GM18951 (cell line): ENCODE data around the gene KSR2.
"Not testable (repeated sequence)": the region's sequence is repeated elsewhere in the genome, so short reads cannot be mapped to it uniquely, and the experiment has no call there.

ENCODE experiments used
- POLR2A ChIP-seq: IDR thresholded peaks from 4 replicates; pipeline ENCODE4 v1.6.1; 2011; ENCODE audit warnings: mild to moderate bottlenecking; ENCODE audit not compliant: insufficient read length, insufficient read depth; ENCODE audit errors: extremely low read depth
- in situ Hi-C: fragments of 300-500 bp; cut with MboI; formaldehyde crosslinking; loops from one replicate; pipeline ENCODE4 v1.12.0; 2022; ENCODE audit warnings: low sequenced_read_pairs, mixed read lengths, inconsistent platforms; ENCODE audit not compliant: unreplicated experiment

KSR2 gene

DNA sequence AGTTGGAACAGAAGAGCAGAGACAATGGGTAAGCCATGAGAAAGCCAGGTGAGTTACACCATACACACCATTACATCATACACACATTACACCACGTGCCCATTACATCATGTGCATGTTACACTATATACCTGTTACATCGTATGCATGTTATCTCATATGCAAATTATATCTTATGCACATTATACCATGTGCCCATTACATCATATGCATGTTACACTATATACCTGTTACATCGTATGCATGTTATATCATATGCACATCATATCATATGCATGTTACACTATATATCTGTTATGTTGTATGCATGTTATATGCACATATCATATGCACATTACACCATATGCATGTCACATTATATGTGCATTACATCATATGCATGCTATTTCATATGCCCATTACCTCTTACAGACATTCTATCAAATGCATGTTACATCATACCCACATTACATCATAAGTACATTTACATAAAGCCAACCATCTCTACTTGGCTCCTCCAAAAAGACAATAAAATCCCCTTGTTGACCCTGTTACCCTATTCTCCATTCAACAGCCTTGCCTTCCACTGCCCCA is 207.2 kb downstream of the KSR2 start:
- TF ChIP-seq POLR2A: no peak
- in situ Hi-C loops: no loop called here

DNA sequence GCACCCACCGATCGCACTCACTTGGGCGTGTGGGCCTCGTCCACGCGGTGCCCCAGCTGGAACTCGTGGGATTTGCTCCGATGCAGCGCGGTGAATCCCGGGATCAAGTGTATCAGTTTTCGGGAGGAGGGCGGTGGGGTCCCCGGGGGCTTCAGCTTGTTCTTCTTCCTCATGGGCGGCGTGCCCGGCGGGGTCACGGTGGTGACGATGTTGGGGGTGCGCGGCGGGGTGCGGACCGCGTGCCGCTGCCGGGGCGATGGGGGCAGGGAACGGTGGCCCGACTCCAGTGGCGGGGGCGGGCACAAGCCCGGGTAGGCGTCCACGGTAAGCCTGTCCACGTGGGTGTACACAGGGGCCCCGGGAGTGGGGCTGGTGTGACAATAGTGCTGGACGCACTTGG is 207.8 kb downstream of the KSR2 start:
- in situ Hi-C loops: no loop called here
- TF ChIP-seq POLR2A: no peak

DNA sequence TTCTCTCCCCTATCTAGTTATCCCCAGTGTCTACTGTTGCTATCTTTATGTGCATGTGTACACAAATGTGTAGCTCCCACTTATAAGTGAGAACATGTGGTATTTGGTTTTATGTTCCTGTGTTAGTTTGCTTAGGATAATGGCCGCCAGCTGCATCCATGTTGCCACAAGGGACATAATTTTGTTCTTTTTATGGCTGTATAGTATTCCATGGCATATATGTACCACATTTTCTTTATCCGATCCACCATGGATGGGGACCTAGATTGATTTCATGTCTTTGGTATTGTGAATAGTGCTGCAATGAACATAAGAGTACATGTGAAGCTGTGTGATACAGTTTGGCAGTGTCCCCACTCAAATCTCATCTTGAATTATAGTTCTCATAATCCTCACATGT is 218.1 kb downstream of the KSR2 start:
- in situ Hi-C loops: no loop called here
- TF ChIP-seq POLR2A: no peak

DNA sequence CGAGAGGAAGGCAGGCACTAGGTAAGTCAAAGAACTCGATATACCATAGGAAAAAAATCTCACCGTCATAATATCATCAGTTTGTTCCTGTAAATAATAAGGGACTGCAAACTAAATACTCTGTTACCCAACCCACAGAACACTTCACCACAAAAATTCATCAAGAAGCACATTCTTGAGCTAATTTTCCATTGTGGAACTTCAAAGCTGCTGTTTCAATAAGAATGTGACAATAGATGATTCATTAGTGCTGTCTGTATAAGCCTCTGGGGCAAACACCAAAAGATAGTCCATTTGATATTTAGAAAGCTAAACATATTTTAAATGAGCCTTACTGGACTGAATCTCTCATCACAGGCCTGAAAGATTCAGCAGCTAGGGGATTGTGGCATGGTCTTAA is 219.4 kb downstream of the KSR2 start:
- TF ChIP-seq POLR2A: no peak
- in situ Hi-C loops: no loop called here

GRCh38 chr12:117746358-117746757 is 222.4 kb downstream of the KSR2 start:
- in situ Hi-C loops: not testable (repeated sequence)

DNA sequence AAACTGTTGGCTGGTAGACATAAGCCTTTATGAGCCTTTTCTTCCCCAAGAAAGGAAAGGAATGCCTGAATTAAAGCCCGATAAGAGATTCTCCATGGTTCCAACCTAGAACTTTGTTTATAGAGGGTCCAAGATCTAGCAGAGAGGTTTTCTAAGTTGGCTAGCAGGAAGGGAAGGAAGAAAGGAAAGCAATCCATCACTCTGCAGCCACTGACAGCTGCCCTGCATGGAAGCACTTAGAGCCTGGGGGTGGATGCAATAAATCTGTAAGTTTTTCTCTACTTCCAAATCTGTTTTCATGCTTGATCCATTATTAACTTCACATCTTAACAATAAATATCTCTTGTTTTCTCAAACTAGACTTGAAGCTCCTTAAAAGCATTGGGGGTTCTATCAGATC is 224.4 kb downstream of the KSR2 start:
- in situ Hi-C loops: no loop called here
- no peak for TF ChIP-seq POLR2A

- in situ Hi-C loops: no loop called here
Observed at GRCh38 chr12:117743761-117744160, 225.0 kb downstream of the KSR2 start.

GRCh38 chr12:117742721-117743120 is 226.1 kb downstream of the KSR2 start:
- in situ Hi-C loops: no loop called here
- TF ChIP-seq POLR2A: no peak

More at GRCh38 chr12:117743761-117744160, 225.0 kb downstream of the KSR2 start:
- no peak for TF ChIP-seq POLR2A

DNA sequence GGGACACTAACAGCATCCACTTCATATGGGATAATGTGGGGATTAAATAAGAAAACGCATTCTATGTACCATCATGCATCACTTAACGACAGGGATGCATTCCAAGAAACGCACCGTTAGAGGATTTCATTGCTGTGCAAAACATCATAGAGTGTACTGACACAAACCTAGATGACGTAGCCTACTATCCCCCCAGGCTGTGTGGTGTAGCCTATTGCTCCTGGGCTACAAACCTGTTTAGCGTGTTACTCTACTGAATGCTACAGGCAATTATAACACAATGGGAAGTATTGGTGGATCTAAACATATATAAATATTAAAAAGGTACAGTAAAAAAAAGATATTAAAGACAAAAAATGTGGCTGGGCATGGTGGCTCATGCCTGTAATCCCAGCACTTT is 230.6 kb downstream of the KSR2 start:
- no peak for TF ChIP-seq POLR2A
- in situ Hi-C loops: no loop called here

DNA sequence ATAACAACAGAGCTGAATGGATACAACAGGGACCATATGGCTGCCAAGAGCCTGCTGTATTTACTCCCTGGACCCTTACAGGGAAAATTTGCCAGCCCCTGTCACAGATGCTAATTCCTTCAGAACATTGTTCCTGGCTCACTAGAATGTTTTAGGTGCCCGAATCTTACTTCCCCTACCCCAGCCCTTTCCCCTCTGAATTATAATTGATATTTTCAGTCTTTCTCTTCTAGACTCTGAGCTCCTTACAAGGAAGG is 235.3 kb downstream of the KSR2 start:
- TF ChIP-seq POLR2A: no peak
- in situ Hi-C loops: no loop called here

- in situ Hi-C loops: no loop called here
- no peak for TF ChIP-seq POLR2A
Observed at GRCh38 chr12:117732761-117733548, 235.8 kb downstream of the KSR2 start.

DNA sequence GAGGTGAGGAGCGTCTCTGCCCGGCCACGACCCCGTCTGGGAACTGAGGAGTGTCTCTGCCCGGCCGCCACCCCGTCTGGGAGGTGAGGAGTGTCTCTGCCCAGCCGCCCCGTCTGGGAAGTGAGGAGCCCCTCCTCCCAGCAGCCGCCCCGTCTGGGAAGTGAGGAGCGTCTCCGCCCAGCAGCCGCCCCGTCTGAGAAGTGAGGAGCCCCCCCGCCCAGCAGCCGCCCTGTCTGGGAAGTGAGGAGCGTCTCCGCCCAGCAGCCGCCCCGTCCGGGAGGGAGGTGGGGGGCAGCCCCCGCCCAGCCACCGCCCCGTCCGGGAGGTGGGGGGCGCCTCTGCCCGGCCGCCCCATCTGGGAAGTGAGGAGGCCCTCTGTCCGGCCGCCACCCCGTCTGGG is 237.7 kb downstream of the KSR2 start:
- in situ Hi-C loops: not testable (repeated sequence)

DNA sequence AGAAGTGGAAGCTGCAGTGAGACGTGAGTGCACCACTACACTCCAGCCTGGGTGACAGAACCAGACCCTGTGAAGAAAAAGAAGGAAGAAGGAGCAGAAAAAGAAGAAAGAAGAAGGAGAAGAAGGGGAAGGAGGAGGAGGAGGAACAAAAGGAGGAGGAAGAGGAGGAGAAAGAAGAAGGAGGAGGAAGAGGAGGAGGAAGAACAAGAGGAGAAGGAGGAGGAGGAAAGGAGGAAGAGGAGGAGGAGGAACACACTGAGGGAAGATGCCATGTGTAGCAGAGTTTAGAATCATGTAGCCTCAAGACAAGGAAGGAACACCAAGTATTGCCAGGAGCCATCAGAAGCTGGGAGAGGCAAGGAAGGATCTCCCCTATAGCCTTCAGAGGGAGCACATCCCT is 241.5 kb downstream of the KSR2 start:
- no peak for TF ChIP-seq POLR2A
- in situ Hi-C loops: no loop called here

DNA sequence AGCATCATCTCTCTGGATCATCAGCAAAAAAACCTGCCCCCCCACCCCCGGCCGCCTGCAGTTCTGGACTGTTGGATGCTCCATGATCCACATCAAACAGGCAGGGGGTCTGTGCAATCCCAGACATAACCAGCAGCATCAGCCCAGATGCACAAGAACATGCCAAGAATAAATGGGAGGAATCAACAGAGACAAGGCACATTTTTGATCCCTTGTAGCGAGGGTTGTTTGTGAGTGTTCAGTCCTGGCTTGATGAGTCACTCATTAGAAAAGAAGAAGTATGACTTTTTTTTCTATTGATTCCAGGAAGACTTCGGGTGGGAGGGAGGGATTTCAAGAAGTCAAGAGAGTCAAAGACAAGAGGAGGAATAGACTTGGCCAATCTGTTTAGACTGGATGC is 244.2 kb downstream of the KSR2 start:
- in situ Hi-C loops: no loop called here
- TF ChIP-seq POLR2A: no peak

- in situ Hi-C loops: no loop called here
- TF ChIP-seq POLR2A: no peak
Observed at GRCh38 chr12:117718559-117718958, 250.2 kb downstream of the KSR2 start.
